HEK293T (cell line): ENCODE results near the gene ENTPD7.

Source experiments
- ARNT ChIP-seq: fragments of 450-650 bp; IDR thresholded peaks from 2 replicates; pipeline ENCODE4 v1.6.1; 2017; ENCODE audit warnings: mild to moderate bottlenecking
- CTBP1 ChIP-seq: fragments of 450-650 bp; IDR thresholded peaks from 2 replicates; pipeline ENCODE4 v1.6.1; 2016; ENCODE audit warnings: borderline replicate concordance
- ELF4 ChIP-seq: fragments of 450-650 bp; IDR thresholded peaks from 2 replicates; pipeline ENCODE4 v1.6.1; 2017; ENCODE audit warnings: antibody characterized with exemption
- FOXA1 ChIP-seq: fragments of 450-650 bp; IDR thresholded peaks from 2 replicates; pipeline ENCODE4 v1.6.1; 2016; ENCODE audit warnings: mild to moderate bottlenecking
- FOXM1 ChIP-seq: fragments of 450-650 bp; IDR thresholded peaks from 2 replicates; pipeline ENCODE4 v1.6.1; 2017; ENCODE audit warnings: mild to moderate bottlenecking, borderline replicate concordance
- HDGF ChIP-seq: fragments of 450-650 bp; IDR thresholded peaks from 2 replicates; pipeline ENCODE4 v1.6.1; 2017; ENCODE audit warnings: antibody characterized with exemption, borderline replicate concordance
- L3MBTL2 ChIP-seq: fragments of 450-650 bp; conservative IDR thresholded peaks from 2 replicates; pipeline ENCODE4 v1.6.1; 2016; ENCODE audit warnings: mild to moderate bottlenecking
- NFRKB ChIP-seq: fragments of 450-650 bp; IDR thresholded peaks from 2 replicates; pipeline ENCODE4 v1.6.1; 2016; ENCODE audit warnings: mild to moderate bottlenecking, moderate library complexity
- SP1 ChIP-seq: fragments of 450-650 bp; IDR thresholded peaks from 2 replicates; pipeline ENCODE4 v1.6.1; 2017
- SUZ12 ChIP-seq: fragments of 450-650 bp; IDR thresholded peaks from 2 replicates; pipeline ENCODE4 v1.6.1; 2016; ENCODE audit warnings: mild to moderate bottlenecking
- ZNF384 ChIP-seq: fragments of 450-650 bp; IDR thresholded peaks from 2 replicates; pipeline ENCODE4 v1.6.1; 2016
- TF ChIP-seq, protein P1 (sequence below): fragments of 450-650 bp; IDR thresholded peaks from 2 replicates; pipeline ENCODE4 v1.6.1; 2016

GRCh38 chr10:99730026-99730425 is 70.7 kb downstream of the ENTPD7 start:
- TF ChIP-seq SP1 = no peak
- no peak for TF ChIP-seq ARNT
- TF ChIP-seq FOXA1 = no peak
- TF ChIP-seq FOXM1 = no peak
- no peak for TF ChIP-seq ZNF384
- TF ChIP-seq L3MBTL2 = no peak
- no peak for TF ChIP-seq HDGF
- TF ChIP-seq SUZ12 = no peak
- no peak for TF ChIP-seq CTBP1
- TF ChIP-seq, protein P1, sequence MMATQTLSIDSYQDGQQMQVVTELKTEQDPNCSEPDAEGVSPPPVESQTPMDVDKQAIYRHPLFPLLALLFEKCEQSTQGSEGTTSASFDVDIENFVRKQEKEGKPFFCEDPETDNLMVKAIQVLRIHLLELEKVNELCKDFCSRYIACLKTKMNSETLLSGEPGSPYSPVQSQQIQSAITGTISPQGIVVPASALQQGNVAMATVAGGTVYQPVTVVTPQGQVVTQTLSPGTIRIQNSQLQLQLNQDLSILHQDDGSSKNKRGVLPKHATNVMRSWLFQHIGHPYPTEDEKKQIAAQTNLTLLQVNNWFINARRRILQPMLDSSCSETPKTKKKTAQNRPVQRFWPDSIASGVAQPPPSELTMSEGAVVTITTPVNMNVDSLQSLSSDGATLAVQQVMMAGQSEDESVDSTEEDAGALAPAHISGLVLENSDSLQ = no peak
- no peak for TF ChIP-seq NFRKB
- no peak for TF ChIP-seq ELF4
